Activated naive CD4-positive, alpha-beta T cell (primary cell): ENCODE measurements around the gene SVEP1.

Experiments
- DNase-seq, 4 experiments: peaks; one replicate each; lab custom pipeline; 2025; lab: John Stamatoyannopoulos, UW

Gene SVEP1

DNA sequence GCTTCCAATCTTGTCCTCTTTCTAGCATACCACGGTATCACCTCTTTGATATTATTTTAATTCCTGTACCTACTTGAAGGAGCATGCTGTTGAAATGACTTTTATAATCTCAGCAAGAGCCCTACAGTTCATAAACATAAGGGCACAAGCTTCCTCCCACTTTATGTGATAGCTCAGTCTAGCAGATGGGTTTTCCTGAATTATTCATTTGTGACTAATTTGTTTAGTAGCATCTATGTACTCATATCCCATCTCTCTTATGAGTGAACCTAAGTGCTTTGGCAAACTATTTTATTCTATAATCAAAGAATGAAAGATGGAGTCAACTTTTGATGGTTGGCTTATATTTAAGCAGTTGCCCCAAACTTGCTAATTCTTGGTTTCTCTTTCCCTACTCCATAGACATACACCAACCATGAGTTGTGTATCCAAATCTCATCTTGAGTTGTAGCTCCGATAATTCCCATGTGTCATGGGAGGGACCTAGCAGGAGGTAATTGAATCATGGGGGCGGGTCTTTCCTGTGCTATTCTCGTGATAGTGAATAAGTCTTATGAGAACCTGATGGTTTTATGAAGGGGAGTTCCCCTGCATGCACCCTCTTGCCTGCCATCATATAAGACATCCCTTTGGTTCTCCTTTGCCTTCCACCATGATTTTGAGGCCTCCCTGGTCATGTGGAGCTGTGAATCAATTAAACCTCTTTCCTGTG lies 259.6 kb downstream of the SVEP1 start:
- DNase-seq: no peak

- DNase-seq: no peak
Measured at GRCh38 chr9:110317911-110318310, 261.6 kb downstream of the SVEP1 start.

DNA sequence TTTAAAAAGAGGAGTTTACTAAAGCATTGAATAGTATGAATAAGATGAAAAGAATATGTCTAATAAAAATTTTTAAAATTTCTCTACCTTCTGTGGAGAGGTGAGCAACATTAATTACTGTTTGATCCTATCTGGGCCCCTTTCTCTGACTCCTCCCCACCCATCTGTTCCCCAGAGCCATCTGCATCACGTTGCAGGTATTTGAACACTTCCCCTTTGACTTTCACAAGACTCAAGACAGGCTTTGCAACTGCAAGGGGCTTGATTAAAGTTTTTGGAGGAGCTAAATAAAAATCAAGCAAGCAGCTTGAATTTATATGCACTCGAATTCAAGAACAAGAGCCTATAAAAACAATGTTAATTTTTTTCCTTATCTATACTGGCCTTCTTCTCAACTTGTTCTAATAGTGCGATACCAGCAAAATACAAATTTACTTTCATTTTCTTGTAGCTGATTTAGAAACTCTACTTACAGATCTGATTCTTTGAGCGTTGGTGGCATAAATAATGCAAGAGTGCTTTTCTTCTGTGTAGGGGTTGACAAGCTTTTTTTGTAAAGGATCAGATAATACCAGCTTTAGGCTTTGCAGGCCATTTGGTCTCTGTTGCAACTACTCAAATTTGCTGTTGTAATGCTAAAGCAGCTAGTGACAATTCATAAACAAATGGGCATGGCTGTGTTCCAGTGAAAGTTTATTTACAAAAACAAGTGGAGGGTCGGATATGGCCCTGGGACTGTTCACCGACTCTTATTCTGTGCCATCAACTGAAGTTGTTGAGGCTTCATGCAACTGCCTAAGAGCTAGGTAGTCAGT lies 263.1 kb downstream of the SVEP1 start:
- no peak for DNase-seq
